ENCODE data around the gene ZMIZ2.

DNA sequence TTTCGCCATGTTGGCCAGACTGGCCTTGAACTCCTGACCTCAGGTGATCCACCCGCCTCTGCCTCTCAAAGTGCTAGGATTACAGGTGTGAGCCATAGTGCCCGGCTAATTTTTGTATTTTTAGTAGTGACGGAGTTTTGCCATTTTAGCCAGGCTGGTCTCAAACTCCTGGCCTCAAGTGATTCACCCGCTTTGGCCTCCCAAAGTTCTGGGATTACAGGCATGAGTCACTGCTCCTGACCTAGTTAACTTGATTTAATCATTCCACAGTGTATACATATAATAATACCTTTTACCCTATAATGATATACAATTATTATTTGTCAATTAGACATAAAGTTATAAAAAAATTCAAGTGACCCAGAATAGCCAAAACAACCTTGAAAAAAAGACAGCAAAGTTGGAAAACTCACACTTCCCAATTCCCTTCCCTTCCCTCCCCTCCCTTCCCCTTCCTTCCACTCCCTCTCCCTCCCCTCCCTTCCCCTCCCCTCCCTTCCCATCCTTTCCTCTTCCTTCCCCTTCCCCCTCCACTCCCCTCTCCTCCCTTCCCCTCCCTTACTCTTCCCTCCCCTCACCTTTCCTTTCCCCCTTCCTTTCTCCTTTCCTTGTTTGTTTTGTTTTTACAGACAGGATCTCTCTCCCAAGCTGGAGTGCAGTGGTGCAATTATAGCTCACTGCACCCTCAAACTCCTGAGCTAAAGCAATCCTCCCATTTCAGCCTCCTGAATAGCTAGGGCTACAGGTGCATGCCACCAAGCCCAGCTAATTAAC, 14.8 kb upstream of the ZMIZ2 start:
- TF ChIP-seq TAF1 (IDR thresholded peaks at IDR 0.05; ENCODE audit: low read depth): no peak
- no peak for TF ChIP-seq TCF12 (IDR thresholded peaks at IDR 0.05; ENCODE audit: low read depth)
- no peak for TF ChIP-seq REST (IDR thresholded peaks at IDR 0.05; ENCODE audit: low read depth)
- TF ChIP-seq, protein P1, sequence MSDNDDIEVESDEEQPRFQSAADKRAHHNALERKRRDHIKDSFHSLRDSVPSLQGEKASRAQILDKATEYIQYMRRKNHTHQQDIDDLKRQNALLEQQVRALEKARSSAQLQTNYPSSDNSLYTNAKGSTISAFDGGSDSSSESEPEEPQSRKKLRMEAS (IDR thresholded peaks at IDR 0.05): no peak
- TF ChIP-seq RAD21 (IDR thresholded peaks at IDR 0.05; ENCODE audit: low read depth): no peak
- no peak for TF ChIP-seq ZBTB7A (IDR thresholded peaks at IDR 0.05; ENCODE audit: low read depth)
- TF ChIP-seq EP300 (IDR thresholded peaks at IDR 0.05; ENCODE audit: borderline replicate concordance): no peak
- TF ChIP-seq, protein P2, sequence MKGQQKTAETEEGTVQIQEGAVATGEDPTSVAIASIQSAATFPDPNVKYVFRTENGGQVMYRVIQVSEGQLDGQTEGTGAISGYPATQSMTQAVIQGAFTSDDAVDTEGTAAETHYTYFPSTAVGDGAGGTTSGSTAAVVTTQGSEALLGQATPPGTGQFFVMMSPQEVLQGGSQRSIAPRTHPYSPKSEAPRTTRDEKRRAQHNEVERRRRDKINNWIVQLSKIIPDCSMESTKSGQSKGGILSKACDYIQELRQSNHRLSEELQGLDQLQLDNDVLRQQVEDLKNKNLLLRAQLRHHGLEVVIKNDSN (IDR thresholded peaks at IDR 0.05): no peak
- TF ChIP-seq CEBPB (IDR thresholded peaks at IDR 0.05): no peak
- no peak for TF ChIP-seq CREB1 (IDR thresholded peaks at IDR 0.05; ENCODE audit: low read depth)
